ENCODE measurements around the gene GAL3ST2.
A peak's percentile ranks its signal among the peaks of the same experiment; 100 is the strongest.
"Not testable (repeated sequence)": the region's sequence is repeated elsewhere in the genome, so short reads cannot be mapped to it uniquely, and the experiment has no call there.

The GAL3ST2 gene

GRCh38 chr2:241776336-241777169 lies at the start of gene GAL3ST2:
TSS of gene GAL3ST2 (plus strand) at chr2:241776822. CDS start at chr2:241776956, 134 bp downstream.
- DNase-seq = no peak

- DNase-seq = no peak
Measured at GRCh38 chr2:241728000-241728399, 48.6 kb upstream of the GAL3ST2 start.

- DNase-seq = no peak
Measured at GRCh38 chr2:241728627-241729026, 48.0 kb upstream of the GAL3ST2 start.

DNA sequence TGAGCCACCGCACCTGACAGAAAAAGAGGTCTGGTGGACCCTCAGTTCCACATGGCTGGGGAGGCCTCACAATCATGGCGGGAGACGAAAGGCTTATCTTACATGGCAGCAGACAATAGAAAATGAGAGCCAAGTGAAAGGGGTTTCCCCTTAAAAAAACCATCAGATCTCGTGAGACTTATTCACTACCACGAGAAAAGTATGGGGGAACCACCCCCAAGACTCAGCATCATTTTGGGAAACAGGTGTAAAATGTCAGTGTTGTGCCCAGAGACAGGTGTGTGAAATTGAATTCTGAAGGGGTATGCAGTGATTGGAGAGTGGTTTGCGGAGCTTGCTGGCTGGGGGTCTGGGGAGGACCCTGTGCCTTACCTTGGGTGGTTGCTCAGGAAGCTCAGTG lies 46.8 kb upstream of the GAL3ST2 start:
- no peak for DNase-seq

GRCh38 chr2:241730671-241731293 lies 45.8 kb upstream of the GAL3ST2 start:
- DNase-seq = no peak

DNA sequence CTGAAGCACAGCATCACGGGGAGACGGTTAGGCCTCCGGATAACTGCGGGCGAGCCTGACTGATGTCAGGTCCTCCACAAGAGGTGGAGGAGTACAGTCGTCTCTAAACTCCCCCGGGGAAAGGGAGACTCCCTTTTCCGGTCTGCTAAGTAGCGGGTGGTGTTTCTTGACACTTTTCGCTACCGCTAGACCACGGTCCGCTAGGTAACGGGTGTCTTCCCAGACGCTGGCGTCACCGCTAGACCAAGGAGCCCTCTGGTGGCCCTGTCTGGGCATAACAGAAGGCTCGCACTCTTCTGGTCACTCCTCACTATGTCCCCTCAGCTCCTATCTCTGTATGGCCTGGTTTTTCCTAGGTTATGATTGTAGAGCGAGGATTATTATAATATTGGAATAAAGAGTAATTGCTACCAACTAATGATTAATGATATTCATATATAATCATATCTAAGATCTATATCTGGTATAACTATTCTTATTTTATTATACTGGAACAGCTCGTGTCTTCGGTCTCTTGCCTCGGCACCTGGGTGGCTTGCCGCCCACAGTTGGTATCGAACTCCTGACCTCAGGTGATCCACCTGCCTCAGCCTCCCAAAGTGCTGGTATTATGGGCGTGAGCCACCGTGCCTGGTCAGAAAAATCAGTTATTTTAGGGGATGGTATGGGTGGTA lies 44.0 kb upstream of the GAL3ST2 start:
- DNase-seq = peak; percentile 55 to 59

DNA sequence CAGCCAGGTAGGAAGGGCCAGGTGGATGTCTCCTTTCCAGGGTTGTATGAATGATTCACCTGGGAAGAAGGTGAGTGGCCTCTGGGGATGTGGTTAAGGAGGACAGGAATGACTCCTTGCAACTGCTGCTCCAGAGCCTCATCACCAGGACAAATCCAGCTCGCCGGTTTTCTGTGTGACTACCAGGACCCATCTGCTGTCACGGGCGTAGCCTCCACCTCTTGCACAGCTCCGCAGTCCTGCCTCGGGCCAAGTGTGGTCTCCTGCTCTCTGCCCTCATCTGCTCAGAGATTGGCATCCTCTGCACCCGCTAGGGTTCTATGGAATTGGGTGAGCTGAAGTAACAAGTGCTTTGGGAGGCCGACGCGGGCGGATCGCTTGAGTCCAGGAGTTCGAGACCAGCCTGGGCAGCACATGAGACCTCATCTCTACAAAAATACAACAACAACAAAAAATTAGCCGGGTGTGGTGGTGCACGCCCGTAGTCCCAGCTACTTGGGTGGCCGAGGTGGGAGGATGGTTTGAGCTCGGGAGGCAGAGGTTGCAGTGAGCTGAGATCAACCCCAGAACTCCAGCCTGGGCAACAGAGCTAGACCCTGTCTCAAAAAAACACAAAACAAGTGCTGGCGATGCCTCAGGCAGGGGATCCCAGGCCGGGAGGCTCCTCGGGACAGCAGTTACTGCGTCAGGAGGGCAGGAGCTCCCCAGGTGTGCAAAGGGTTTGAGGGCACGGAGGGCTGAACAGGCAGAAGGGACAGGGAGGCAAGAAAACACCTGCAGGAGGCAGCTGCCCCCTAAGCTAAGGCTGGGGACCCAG lies 43.0 kb upstream of the GAL3ST2 start:
- DNase-seq = no peak

GRCh38 chr2:241734208-241734466 lies 42.5 kb upstream of the GAL3ST2 start:
- no peak for DNase-seq

- peak; percentile 96 to 98 for DNase-seq
Measured at GRCh38 chr2:241734467-241735208, 42.0 kb upstream of the GAL3ST2 start, which contains the start of gene D2HGDH. TSS of gene D2HGDH (plus strand) at chr2:241734630. CDS start at chr2:241735225, 595 bp downstream.

DNA sequence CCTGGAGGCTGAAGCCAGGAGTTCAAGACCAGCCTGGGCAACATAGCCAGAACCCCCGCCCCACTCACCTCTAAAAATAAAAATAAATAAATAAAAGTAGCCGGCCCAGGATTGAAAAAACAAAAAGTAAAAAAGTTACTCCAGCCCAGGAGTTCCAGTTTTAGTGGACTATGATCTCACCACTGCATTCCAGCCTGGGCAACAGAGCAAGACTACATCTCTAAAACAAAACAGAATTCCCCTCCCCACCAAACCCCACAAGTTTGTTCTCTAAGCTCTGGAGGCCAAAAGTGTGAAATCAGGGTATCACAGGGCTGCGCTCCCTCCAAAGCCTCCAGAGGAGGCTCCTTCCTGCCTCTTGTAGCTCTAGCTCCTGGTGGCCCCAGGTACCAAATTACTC lies 40.5 kb upstream of the GAL3ST2 start:
- DNase-seq = no peak

GRCh38 chr2:241738040-241738686 lies 38.5 kb upstream of the GAL3ST2 start:
- DNase-seq = no peak

GRCh38 chr2:241739177-241739576 lies 37.4 kb upstream of the GAL3ST2 start:
- DNase-seq = no peak

DNA sequence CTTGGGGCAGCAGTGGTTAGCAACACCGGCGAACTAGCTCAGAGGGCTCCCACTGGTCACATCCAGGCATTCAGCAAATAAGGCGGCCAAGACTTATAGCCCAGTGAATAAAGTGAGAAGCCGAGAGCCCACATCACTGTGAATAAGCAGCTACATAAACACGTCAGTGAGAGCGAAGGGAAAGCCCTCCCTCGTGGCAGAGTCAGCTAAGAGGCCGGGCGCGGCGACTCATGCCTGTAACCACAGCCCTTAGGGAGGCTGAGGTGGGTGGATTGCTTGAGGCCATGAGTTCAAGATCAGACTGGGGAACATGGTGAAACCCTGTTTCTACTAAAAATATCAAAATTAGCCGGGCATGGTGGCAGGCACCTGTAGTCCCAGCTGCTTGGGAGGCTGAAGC lies 37.0 kb upstream of the GAL3ST2 start:
- peak; percentile 45 to 64 for DNase-seq

DNA sequence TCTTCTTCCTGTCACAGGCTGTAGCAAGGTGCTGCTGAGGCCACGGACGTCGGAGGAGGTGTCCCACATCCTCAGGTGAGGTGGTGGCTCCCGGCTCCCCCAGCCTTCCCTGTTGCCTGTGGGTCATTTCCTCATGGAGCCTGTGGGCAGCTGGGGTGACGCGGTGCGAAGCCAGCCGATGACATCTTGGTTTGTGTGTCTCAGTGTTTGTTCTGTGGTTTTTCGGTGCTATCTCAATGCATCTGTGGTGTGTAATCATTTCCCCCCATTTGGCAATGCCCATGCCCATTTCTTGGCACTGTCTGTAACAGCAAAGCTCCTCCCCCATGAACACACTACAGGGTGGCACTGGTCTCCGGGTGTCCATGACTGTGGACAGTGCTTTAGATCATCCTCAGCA lies 35.6 kb upstream of the GAL3ST2 start:
- DNase-seq = no peak

DNA sequence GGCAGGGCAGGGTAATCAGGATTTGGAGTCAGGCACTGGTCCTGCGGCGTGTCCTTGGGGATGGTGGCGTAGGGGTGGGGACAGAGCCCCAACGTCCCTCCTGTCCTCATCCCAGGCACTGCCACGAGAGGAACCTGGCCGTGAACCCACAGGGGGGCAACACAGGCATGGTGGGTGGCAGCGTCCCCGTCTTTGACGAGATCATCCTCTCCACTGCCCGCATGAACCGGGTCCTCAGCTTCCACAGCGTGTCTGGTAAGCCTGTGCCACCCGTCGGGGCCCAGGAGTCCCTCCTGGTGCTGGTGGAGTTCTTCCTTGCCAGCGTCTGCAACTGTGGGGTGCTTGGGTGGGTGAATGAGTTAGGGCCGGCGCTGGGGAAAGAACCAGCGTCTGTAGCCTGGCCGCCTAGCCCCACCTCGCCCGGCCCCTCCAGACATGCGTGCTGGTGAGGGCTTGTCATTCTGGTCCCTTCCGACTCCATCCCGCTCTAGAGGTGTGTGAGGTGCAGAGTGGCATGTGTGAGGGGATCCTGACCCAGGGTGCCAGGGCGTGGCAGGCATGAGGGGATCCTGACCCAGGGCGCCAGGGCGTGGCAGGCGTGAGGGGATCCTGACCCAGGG lies 34.2 kb upstream of the GAL3ST2 start:
- DNase-seq = no peak

GRCh38 chr2:241743008-241743407 lies 33.6 kb upstream of the GAL3ST2 start:
- DNase-seq = not testable (repeated sequence)

GRCh38 chr2:241743620-241744019 lies 33.0 kb upstream of the GAL3ST2 start:
- no peak for DNase-seq

DNA sequence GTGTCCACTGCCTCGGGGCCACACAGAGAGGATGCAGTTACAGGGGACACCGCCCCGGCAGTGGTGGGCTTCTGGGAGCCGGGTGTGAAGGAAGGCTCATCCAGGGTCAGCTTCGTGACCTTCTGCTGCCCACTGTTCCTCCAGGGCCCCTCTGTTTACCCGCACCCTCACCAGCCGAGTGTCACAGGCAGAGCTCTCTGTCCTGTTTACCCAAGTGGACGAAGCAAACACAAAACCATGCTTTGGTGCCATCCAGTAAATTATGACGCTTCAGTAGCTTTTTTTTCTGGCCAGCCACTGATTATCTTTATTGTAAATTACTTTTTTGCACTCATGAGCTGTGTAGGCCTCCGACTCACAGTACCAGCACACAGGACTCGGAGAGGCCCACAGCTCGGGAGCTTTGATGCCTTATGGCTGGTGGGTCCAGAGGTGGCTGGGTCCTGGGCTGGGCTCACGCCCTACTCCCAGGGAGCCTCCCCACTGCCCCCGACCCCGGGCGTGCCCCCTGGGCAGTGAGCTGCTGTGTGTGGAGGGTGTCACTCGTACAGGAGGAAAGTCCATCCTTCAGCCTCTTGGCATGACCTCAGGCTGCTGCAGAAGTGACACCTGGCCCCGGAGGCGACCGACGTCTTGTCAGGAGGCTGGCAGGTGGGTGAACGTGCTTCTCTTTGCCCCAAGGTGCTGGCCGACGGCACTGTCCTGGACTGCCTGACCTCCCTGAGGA lies 32.4 kb upstream of the GAL3ST2 start:
- no peak for DNase-seq

- DNase-seq = no peak
Measured at GRCh38 chr2:241745276-241745675, 31.3 kb upstream of the GAL3ST2 start.

DNA sequence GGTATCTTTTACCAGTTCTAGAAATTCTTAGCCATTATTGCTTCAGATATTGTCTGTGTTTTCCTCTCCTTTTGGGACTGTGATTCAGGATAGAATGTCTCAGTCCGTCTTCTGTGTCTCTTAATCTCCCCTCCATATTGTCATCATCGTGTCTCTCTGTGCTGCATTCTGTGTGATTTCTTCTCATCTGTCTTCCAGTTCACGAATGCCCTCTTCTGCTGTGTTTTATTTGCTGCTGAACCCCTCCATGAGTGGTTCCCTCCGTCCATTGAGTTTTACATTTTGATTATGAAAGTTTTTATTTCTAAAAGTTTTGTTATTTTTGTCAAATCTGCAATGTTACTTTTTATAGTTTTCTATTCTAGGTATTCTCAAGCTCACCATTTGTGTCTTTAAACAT lies 30.5 kb upstream of the GAL3ST2 start:
- no peak for DNase-seq

Measured in stimulated activated CD4-positive, alpha-beta T cell treated with anti-CD3 and anti-CD28 coated beads, Interleukin-2, amount 100 ng/mL, for 48 hours (primary cell).